SW480 (cell line): ENCODE data around the gene UNKL.
A peak's percentile ranks its signal among the peaks of the same experiment; 100 is the strongest.

Experiments
- DNase-seq: peaks from one replicate; pipeline ENCODE4 v3.0.0-alpha.2; 2016; ENCODE audit warnings: low spot score

Gene UNKL

GRCh38 chr16:1401061-1401757 is 13.3 kb downstream of the UNKL start:
- no peak for DNase-seq

- DNase-seq = no peak
Measured at GRCh38 chr16:1398826-1399581, 15.5 kb downstream of the UNKL start.

GRCh38 chr16:1398351-1398750 is 16.2 kb downstream of the UNKL start:
- DNase-seq = no peak

- DNase-seq = no peak
Measured at GRCh38 chr16:1397779-1398178, 16.7 kb downstream of the UNKL start.

DNA sequence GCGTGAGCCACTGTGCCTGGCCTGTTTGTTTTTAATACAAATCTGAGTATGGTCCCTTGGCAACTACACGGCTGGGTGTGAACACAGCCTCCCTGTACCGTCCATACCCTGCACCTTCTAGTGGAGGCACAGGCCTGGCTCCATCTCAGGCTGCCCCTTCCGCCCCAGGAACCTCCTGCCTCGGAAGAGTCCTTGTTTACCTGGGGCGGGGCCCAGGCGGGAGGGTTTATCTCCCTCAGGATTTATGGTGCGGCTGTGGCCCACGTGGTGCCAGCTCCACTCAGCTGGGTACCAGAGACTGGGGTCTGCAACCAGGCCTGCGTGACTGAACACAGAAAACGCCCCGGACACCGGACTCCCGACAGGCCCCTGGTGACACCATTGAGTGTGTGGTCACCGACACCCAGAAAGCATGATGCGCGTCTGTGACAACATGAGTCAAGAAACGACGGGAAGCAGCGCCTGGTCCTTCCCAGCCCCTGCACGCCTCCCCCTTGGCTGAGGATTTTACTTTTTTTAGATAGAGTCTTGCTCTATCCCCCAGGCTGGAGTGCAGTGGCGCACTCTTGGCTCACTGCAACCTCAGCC is 19.0 kb downstream of the UNKL start:
- DNase-seq = no peak

DNA sequence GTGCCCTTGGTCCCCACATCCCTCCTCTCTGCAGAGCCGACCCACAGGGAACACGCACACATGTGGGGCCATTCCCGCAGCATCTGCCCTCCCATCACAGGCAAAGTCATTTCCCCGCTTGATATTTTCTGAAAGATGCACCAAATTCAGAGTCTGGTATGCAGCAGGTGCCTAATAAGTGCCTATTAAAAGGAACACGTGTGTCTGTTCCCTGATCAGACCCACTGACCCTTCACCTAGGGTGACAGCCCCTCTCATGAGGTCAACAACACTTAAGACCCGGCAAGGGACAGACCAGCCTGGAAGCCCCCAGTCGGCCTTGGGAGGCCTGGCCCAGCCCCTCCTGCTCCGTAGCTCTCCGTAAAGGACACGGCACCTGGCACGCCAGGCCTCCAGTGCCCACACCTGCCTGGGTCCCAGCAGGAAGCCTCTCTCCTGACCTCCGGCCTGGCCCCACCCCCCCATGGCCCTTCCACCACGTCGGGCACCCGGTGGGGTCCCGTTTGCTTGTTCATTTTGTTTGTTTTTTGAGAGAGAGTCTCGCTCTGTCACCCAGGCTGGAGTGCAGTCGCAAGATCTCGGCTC is 20.0 kb downstream of the UNKL start:
- DNase-seq = no peak

- no peak for DNase-seq
Measured at GRCh38 chr16:1393613-1394176, 20.8 kb downstream of the UNKL start.

DNA sequence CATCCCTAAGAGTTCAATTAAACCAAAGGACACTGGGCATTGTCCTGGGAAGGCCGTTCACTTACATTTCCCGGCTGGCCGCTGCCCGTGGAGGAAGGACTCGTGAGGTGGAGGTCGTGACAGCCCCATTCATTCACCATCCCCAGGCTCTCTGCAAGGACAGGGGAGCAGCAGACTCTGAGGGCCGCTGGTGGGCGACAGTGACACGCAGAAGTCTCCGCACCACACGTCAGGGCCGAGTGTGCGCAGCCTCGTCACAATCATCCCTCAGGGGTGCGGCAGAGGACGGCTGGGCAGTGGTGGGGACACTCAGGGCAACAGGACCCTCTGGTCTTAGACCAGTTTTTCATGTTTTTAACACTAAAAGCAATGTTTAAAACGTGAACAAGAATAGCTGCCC is 21.7 kb downstream of the UNKL start:
- DNase-seq = no peak

DNA sequence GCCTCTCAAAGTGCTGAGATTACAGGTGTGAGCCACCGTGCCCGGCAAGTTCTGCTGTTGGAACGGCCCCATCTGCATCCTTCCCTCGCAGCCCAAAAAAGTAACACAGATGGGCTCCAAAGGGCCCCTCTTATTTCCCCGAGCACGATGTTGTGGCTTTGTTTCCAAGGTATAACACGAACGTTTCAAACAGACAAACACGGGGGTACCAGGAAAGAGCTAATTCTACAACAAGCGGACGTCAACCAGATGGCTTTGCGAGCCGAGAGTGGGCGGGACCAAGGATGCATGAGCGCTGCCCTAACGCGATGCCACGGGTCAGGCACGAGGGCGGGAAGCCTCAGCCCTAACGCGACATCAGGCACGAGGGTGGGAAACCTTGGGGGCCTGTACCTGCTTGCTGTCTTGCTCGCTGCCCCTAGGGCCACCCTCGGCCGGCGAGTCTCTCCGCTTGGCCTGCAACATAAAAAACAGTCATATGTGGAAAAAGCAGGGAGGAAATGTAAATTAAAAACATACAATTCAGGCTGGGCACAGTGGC is 24.2 kb downstream of the UNKL start:
- DNase-seq = no peak

DNA sequence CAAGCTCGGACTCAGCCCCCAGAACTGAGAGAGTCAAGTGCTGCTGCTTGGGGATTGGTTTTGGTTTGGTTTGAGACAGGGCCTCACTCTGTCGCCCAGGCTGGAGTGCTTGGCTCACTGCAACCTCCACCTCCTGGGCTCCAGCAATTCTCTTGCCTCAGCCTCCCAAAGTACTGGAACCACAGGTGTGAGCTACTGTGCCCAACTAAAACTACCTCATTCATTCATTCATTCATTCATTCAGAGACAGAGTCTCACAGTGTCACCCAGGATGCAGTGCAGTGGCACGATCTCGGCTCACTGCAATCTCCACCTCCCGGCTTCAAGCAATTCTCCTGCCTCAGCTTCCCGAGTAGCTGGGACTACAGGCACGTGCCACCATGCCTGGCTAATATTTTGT is 24.7 kb downstream of the UNKL start:
- no peak for DNase-seq

GRCh38 chr16:1387331-1387730 is 27.2 kb downstream of the UNKL start:
- no peak for DNase-seq

DNA sequence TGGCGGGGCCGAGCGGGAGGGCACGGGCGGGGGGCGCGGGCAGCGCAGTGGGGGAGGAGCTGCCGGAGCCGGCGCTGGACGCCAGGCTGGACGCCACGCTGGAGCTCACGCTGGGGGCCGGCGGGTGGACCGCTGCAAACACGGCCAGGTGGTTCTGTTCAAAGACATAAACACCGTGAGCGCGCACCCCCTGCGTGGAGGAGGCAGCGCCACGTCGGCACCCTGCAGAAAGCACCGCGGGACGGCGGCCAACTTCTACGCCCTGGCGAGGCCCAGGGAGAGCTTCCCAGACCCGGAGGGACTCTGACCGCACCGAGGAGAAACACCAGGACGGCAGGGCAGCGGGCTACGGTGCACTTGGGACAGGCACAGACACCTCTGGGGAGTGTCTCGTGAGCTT is 29.3 kb downstream of the UNKL start:
- DNase-seq = no peak

DNA sequence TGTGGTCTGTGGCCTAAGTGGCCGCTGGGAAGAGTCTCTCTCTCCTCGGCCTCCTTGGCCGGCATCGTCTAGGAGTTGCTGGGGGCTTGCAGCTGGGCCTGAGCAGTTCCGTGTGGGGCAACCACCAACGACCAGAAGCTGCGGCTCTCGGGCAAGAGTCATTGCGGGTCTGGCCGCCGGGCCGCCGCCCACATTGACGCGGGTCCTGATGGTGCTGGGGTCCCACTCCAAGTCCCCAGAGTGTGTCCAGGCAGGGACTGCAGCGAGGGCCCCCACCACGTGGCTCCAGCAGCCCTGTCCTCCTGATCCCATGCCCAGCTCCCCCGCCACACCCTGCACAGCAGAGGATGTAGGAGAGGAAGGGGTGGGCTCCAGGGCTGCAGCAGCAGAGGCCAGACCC is 30.9 kb downstream of the UNKL start:
- DNase-seq = no peak

DNA sequence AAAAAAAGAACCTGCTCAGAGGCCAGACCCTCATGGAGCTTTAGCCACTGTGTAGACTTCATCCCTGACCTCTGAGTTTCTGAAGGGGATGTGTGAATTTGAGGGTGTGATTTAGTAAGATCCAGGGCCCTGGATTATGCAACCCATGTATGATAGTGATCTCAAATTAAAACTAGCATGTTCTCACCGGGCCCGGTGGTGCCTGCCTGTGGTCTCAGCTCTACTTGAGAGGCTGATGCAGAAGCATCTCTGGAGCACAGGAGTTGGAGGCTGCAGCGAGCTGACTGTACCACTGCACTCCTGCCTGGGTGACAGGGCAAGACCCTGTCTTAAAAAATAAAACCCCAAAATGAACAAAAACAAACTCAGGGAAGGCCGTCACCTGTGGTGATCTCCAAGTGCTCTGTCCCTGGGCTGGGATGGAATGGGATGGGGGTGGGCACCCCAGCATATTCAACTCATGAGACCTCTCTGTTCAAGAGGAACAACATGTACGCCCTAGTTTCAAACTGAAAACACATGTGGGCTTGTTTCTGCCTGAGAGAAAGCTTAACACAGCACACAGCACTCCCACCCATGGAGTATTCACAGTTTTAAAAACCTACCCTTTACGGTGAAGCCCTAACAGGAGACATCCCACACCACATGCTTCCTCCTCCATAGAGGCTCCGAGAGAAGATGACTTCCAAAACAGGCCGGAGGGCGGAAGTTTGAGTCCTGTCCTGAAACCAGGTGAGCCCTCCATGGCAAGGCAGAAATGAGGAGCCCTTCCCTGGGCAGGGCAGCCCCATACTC is 32.7 kb downstream of the UNKL start:
- no peak for DNase-seq

- DNase-seq = no peak
Measured at GRCh38 chr16:1380195-1380594, 34.3 kb downstream of the UNKL start.

- DNase-seq = peak; percentile 30
Measured at GRCh38 chr16:1379304-1380076, 35.0 kb downstream of the UNKL start.

- peak; percentile 48 for DNase-seq
Measured at GRCh38 chr16:1378804-1379303, 35.6 kb downstream of the UNKL start.

GRCh38 chr16:1378087-1378803 is 36.3 kb downstream of the UNKL start:
- DNase-seq = no peak

DNA sequence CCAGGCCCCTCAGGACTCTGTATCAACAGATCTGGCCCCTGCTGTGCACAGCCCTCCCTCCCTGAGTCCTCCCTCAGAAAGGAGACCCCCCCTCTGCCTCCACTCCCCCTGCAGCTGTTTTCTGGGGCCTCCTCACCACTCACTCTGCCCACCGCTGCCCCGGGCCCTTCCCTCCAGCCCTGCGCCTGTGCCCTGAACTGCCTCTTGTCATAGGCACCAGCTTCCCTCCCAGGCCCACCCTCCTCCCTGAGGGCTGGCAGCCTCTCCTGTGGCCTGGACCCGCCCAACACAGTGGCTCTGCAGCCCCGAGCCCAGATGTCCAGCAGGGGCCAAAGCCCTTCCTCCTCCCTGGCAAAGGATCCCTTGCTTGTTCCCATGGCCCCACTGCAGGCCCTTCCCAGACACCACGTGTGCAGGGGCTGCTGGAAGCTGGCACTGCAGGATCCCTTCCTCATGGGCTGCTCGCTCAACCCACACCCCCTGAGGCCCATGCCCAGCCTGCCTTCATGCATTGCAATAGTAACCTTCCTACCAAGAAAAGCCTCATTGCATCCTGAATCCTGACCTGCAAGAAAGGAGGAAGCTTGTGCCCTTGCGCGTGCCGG is 37.0 kb downstream of the UNKL start:
- no peak for DNase-seq
